Measurements from ENCODE around the gene HSPB9. TPM values are rescaled to one million over a fixed set of nuclear protein-coding genes. Genes with fewer than 3 reads are reported as not detected.

The HSPB9 gene
- total RNA-seq, 6 donors from 2014 or later, result 0.15 to 1.0 TPM; not detected in 4

GRCh38 chr17:42078396-42079043 is 44.1 kb upstream of the HSPB9 start:
- DNase-seq, result no peak
- no peaks in the 10 kb centered on the region for H3K4me1 ChIP-seq
- TF ChIP-seq POLR2AphosphoS5 (IDR thresholded peaks at IDR 0.05), result no peak
- TF ChIP-seq, protein P1, sequence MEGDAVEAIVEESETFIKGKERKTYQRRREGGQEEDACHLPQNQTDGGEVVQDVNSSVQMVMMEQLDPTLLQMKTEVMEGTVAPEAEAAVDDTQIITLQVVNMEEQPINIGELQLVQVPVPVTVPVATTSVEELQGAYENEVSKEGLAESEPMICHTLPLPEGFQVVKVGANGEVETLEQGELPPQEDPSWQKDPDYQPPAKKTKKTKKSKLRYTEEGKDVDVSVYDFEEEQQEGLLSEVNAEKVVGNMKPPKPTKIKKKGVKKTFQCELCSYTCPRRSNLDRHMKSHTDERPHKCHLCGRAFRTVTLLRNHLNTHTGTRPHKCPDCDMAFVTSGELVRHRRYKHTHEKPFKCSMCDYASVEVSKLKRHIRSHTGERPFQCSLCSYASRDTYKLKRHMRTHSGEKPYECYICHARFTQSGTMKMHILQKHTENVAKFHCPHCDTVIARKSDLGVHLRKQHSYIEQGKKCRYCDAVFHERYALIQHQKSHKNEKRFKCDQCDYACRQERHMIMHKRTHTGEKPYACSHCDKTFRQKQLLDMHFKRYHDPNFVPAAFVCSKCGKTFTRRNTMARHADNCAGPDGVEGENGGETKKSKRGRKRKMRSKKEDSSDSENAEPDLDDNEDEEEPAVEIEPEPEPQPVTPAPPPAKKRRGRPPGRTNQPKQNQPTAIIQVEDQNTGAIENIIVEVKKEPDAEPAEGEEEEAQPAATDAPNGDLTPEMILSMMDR (IDR thresholded peaks at IDR 0.05), result no peak
- TF ChIP-seq POLR2A (IDR thresholded peaks at IDR 0.05), result no peak
- H3K9me3 ChIP-seq, result no peaks in the 10 kb centered on the region
- no peak overlapping the region for H3K27ac ChIP-seq
- WGBS, 2 donors, result 51 to 61% methylated on average over 8 of the region's 8 CpGs
- H3K36me3 ChIP-seq, result no peaks in the 10 kb centered on the region
- no peak for ATAC-seq (ENCODE audit: low FRiP score in 2 of 2)
- H3K27me3 ChIP-seq, result no peaks in the 10 kb centered on the region
- no peak overlapping the region for H3K4me3 ChIP-seq

GRCh38 chr17:42079541-42079940 is 43.1 kb upstream of the HSPB9 start:
- ATAC-seq (ENCODE audit: low FRiP score in 2 of 2), result no peak
- no peak for DNase-seq
- Histone ChIP-seq H3K36me3 (no peaks in the 10 kb centered on the region), H3K27ac (no peak overlapping the region), H3K9me3 (no peaks in the 10 kb centered on the region), H3K4me3 (no peak overlapping the region), H3K4me1 (no peaks in the 10 kb centered on the region), H3K27me3 (no peaks in the 10 kb centered on the region)
- 72 to 77% methylated on average over 2 of the region's 2 CpGs for WGBS, 2 donors
- no peak for TF ChIP-seq POLR2A (IDR thresholded peaks at IDR 0.05)
- TF ChIP-seq, protein P1 (IDR thresholded peaks at IDR 0.05), result no peak
- TF ChIP-seq POLR2AphosphoS5 (IDR thresholded peaks at IDR 0.05), result no peak
- TF ChIP-seq EP300 (IDR thresholded peaks at IDR 0.05), result no peak

DNA sequence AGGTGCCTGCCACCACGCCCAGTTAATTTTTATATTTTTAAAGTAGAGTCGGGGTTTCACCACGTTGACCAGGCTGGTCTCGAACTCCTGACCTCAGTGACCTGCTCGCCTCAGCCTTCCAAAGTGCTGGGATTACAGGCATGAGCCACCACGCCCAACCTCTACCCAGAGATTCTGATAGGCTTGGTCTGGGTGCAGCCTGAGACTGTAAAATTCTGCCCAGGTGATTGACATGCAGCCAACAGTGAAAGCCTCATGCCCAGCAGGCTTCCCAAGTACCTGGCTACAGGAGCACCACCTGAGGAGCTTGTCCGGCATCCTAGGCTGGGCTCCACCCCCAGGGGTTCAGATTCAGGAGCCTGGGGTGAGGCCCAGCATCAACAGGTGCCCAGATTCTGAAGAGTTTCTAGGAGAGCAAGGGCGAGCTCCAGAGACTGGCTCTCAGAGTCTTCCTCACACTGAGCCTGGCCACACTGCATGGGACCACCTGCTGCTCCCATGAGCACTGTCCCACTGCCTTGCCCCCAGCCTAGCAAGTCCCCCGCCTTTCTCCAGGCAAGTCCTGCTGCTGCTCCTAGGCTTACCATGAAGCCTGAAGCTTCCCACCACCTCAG is 41.0 kb upstream of the HSPB9 start:
- H3K9me3 ChIP-seq, result no peaks in the 10 kb centered on the region
- ATAC-seq (ENCODE audit: low FRiP score in 2 of 2) (peak in 1 of 2 donors; percentile 28), DNase-seq (no peak)
- H3K36me3 ChIP-seq, result no peaks in the 10 kb centered on the region
- 90 to 95% methylated on average over 8 to 9 of the region's 9 CpGs for WGBS, 2 donors
- no peak for TF ChIP-seq POLR2AphosphoS5 (IDR thresholded peaks at IDR 0.05)
- TF ChIP-seq, protein P1 (IDR thresholded peaks at IDR 0.05), result no peak
- no peak for TF ChIP-seq POLR2A (IDR thresholded peaks at IDR 0.05)
- no peak for TF ChIP-seq EP300 (IDR thresholded peaks at IDR 0.05)
- H3K4me1 ChIP-seq, result no peaks in the 10 kb centered on the region
- H3K27me3 ChIP-seq, result no peaks in the 10 kb centered on the region
- H3K27ac ChIP-seq, result no peak overlapping the region
- H3K4me3 ChIP-seq, result no peak overlapping the region

DNA sequence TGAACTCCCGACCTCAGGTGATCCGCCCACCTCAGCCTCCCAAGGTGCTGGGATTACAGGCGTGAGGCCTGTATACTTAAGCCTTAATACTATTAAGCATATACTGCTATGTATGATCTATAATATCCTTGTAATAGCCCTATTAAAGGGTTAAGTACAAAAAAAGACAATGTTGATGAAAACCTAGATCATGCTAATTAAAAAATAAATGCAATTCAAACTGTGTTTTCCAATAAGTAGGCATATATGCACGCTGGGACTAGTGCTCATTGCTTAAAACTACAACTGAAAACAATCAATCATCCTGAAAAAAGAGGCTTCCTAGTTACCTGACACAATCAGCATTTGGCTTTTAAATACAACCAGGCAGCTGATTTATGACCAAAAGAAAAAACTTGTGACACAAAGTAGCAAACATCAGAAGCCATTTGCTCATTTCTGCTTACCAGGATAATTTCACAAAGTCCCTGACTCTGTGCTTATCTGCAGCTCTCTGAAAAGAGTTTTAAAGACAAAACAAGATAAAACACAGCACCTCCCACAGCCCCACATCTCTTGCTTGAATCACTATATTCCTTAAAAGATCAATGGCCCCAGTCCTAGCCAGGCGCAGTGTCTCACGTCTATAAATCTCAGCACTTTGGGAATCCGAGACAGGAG is 35.4 kb upstream of the HSPB9 start:
- H3K4me1 ChIP-seq, result no peaks in the 10 kb centered on the region
- DNase-seq, result no peak
- no peaks in the 10 kb centered on the region for H3K36me3 ChIP-seq
- H3K27me3 ChIP-seq, result peaks cover 0 to 5% (median 0%) of the 10 kb centered on the region in 4 donors
- H3K4me3 ChIP-seq, result no peak overlapping the region
- no peak for ATAC-seq (ENCODE audit: low FRiP score in 2 of 2)
- no peak overlapping the region for H3K27ac ChIP-seq
- H3K9me3 ChIP-seq, result no peaks in the 10 kb centered on the region
- 87 to 89% methylated on average over 7 of the region's 7 CpGs for WGBS, 2 donors
- TF ChIP-seq POLR2A (IDR thresholded peaks at IDR 0.05) (no peak), POLR2AphosphoS5 (IDR thresholded peaks at IDR 0.05) (no peak), EP300 (IDR thresholded peaks at IDR 0.05) (no peak)
- TF ChIP-seq, protein P1 (IDR thresholded peaks at IDR 0.05), result no peak

Measured in upper lobe of left lung (tissue), 6 donors.